Calu3 (cell line): Measurements from ENCODE around the gene MEI1. TPM values are rescaled to one million over a fixed set of nuclear protein-coding genes. Genes with fewer than 3 reads are reported as not detected.

Experiments used
- BruUV-seq: library from RNA; stranded (reverse); fragments of 400-500 nt; replicated peaks from 2 replicates; lab custom pipeline; 2021; lab: Mats Ljungman, UMichigan
- CTCF ChIA-PET: fragments of 300-600 bp; sonication (Branson Sonifier 250); formaldehyde crosslinking; loops from one replicate; lab custom pipeline; 2022; ENCODE audit warnings: antibody characterized with exemption; lab: Charles Lee
- DNase-seq: peaks from one replicate; pipeline ENCODE4 v3.0.0; 2022
- H3K27ac Mint-ChIP-seq: one replicate; pipeline ENCODE4 v1.8.0; 2022; ENCODE audit warnings: mixed read lengths; ENCODE audit not compliant: unreplicated experiment
- H3K27me3 Mint-ChIP-seq: one replicate; pipeline ENCODE4 v1.8.0; 2022; ENCODE audit warnings: mixed read lengths; ENCODE audit not compliant: unreplicated experiment
- H3K36me3 Mint-ChIP-seq: one replicate; pipeline ENCODE4 v1.8.0; 2022; ENCODE audit warnings: mild to moderate bottlenecking, moderate library complexity, mixed read lengths; ENCODE audit not compliant: insufficient read depth, unreplicated experiment
- H3K4me1 Mint-ChIP-seq: one replicate; pipeline ENCODE4 v1.8.0; 2022; ENCODE audit warnings: mild to moderate bottlenecking, low read depth, mixed read lengths; ENCODE audit not compliant: unreplicated experiment
- H3K4me3 Mint-ChIP-seq: one replicate; pipeline ENCODE4 v1.8.0; 2022; ENCODE audit warnings: mild to moderate bottlenecking, low read depth, moderate library complexity, mixed read lengths; ENCODE audit not compliant: unreplicated experiment
- H3K9me3 Mint-ChIP-seq: one replicate; pipeline ENCODE4 v1.8.0; 2022; ENCODE audit warnings: low read depth, mixed read lengths; ENCODE audit not compliant: unreplicated experiment
- CTCF ChIP-seq: fragments of 200-600 bp; IDR thresholded peaks from one replicate; pipeline ENCODE4 v1.8.0; 2022; ENCODE audit warnings: antibody characterized with exemption; ENCODE audit not compliant: unreplicated experiment
- intact Hi-C: fragments of 100-400 bp; cut with micrococcal nuclease; formaldehyde crosslinking; loops from one replicate; pipeline ENCODE4 v1.10.0; 2022; ENCODE audit not compliant: unreplicated experiment
- total RNA-seq: library from RNA; stranded (reverse); gene quantifications from 2 replicates; pipeline ENCODE4 v1.2.3, GENCODE V29; 2022

MEI1 gene
- total RNA-seq, 1 experiment from 2014 or later: 0.68 TPM

GRCh38 chr22:41815716-41816115 is 116.4 kb downstream of the MEI1 start:
- intact Hi-C loops: no loop called here
- H3K36me3 Mint-ChIP-seq: peaks cover 12% of the 10 kb centered on the region
- H3K27ac Mint-ChIP-seq: no peak overlapping the region
- CTCF ChIA-PET: no interaction called here
- no peaks in the 10 kb centered on the region for H3K4me1 Mint-ChIP-seq
- H3K9me3 Mint-ChIP-seq: no peaks in the 10 kb centered on the region
- H3K4me3 Mint-ChIP-seq: no peak overlapping the region
- TF ChIP-seq CTCF: no peak
- H3K27me3 Mint-ChIP-seq: no peaks in the 10 kb centered on the region
- DNase-seq: no peak
- BruUV-seq: no TSS peak

GRCh38 chr22:41816241-41816640 is 116.9 kb downstream of the MEI1 start:
- H3K27me3 Mint-ChIP-seq: no peaks in the 10 kb centered on the region
- CTCF ChIA-PET: no interaction called here

GRCh38 chr22:41816871-41817270 is 117.6 kb downstream of the MEI1 start:
- intact Hi-C loops: no loop called here
- TF ChIP-seq CTCF: no peak
- Mint-ChIP-seq H3K4me3 (no peak overlapping the region), H3K4me1 (peaks cover 3% of the 10 kb centered on the region), H3K27me3 (no peaks in the 10 kb centered on the region), H3K36me3 (peaks cover 8% of the 10 kb centered on the region), H3K27ac (no peak overlapping the region), H3K9me3 (no peaks in the 10 kb centered on the region)
- CTCF ChIA-PET: no interaction called here
- no TSS peak for BruUV-seq
- no peak for DNase-seq

More at GRCh38 chr22:41816241-41816640, 116.9 kb downstream of the MEI1 start:
- Mint-ChIP-seq H3K4me1 (no peaks in the 10 kb centered on the region), H3K36me3 (peaks cover 14% of the 10 kb centered on the region), H3K4me3 (no peak overlapping the region), H3K9me3 (no peaks in the 10 kb centered on the region), H3K27ac (no peak overlapping the region)
- intact Hi-C loops: no loop called here
- BruUV-seq: no TSS peak
- DNase-seq: no peak
- no peak for TF ChIP-seq CTCF

GRCh38 chr22:41818011-41818410 is 118.7 kb downstream of the MEI1 start:
- Mint-ChIP-seq H3K4me1 (peaks cover 11% of the 10 kb centered on the region), H3K4me3 (no peak overlapping the region), H3K27ac (no peak overlapping the region), H3K36me3 (peaks cover 4% of the 10 kb centered on the region), H3K27me3 (no peaks in the 10 kb centered on the region), H3K9me3 (no peaks in the 10 kb centered on the region)
- no peak for DNase-seq
- TF ChIP-seq CTCF: no peak
- intact Hi-C loops: no loop called here
- no TSS peak for BruUV-seq
- CTCF ChIA-PET: interaction anchor here (1.2 kb wide), 1 partner anchor 8 kb away, joined by 5 read pairs; no protein-coding TSS in a partner anchor
